C4-2B (cell line): Measurements from ENCODE around the gene PRR15L.
"Not testable (repeated sequence)": the region's sequence is repeated elsewhere in the genome, so short reads cannot be mapped to it uniquely, and the experiment has no call there.

Source experiments
- H3K27ac ChIP-seq: fragments of 450-650 bp; 2 replicates; pipeline ENCODE4 v1.5.1; 2017
- CTCF ChIP-seq: fragments of 450-650 bp; conservative IDR thresholded peaks from 2 replicates; pipeline ENCODE4 v1.5.1; 2017; ENCODE audit warnings: mild to moderate bottlenecking
- ZFX ChIP-seq: fragments of 450-650 bp; IDR thresholded peaks from 2 replicates; pipeline ENCODE4 v1.6.1; 2017

Gene PRR15L

GRCh38 chr17:47928415-47928814 lies 29.3 kb downstream of the PRR15L start:
- H3K27ac ChIP-seq = no peak overlapping the region
- TF ChIP-seq CTCF (no peak), ZFX (no peak)

- no peak for TF ChIP-seq ZFX
- TF ChIP-seq CTCF = no peak
- no peak overlapping the region for H3K27ac ChIP-seq
These were observed 29.8 kb downstream of the PRR15L start for GRCh38 chr17:47927821-47928400.

- TF ChIP-seq CTCF (no peak), ZFX (no peak)
- no peak overlapping the region for H3K27ac ChIP-seq
These were observed 32.0 kb downstream of the PRR15L start for GRCh38 chr17:47925678-47925988.

- H3K27ac ChIP-seq = no peak overlapping the region
- TF ChIP-seq CTCF (no peak), ZFX (no peak)
These were observed 32.7 kb downstream of the PRR15L start for GRCh38 chr17:47924785-47925677.

DNA sequence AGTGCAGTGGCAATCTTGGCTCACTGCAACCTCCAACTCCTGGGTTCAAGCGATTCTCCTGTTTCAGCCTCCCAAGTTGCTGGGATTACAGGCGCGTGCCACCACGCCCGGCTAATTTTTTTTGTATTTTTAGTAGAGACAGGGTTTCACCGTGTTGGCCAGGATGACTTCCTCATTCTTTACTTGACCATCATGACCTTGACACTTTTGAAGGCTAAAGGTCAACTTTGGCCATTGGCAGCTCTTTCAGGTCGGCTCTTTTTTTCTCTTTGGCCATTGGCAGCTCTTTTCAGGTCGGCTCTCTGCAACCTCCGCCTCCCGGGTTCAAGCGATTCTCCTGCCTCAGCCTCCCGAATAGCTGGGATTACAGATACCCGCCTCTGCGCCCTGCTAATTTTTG lies 37.8 kb downstream of the PRR15L start:
- not testable (repeated sequence) for H3K27ac ChIP-seq

GRCh38 chr17:47918991-47919390 lies 38.7 kb downstream of the PRR15L start:
- TF ChIP-seq CTCF (no peak), ZFX (no peak)
- H3K27ac ChIP-seq = no peak overlapping the region

DNA sequence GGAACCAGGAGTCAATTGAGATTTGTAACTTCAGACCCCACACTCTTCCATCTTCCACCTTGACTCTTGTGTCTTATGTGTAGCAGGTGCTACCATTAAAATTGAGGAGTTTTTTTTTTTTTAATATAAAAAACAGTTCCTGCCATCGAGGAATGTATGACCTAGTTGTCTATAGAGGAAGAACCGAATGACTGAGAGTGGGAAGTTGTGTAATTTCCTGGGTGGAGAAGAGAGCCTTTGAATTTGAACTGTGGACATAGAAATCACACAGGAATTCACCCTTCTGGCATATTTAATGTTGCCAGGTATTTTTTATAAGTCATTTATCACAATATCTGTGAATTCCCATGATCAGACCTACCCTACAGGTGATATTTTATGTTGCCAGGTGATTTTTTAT lies 39.7 kb downstream of the PRR15L start:
- TF ChIP-seq ZFX (no peak), CTCF (no peak)
- no peak overlapping the region for H3K27ac ChIP-seq

GRCh38 chr17:47917581-47917980 lies 40.1 kb downstream of the PRR15L start:
- no peak overlapping the region for H3K27ac ChIP-seq
- TF ChIP-seq ZFX = no peak
- no peak for TF ChIP-seq CTCF
